ENCODE measurements around the gene TNNC2.
"Not testable (repeated sequence)": the region's sequence is repeated elsewhere in the genome, so short reads cannot be mapped to it uniquely, and the experiment has no call there.

TNNC2 gene

DNA sequence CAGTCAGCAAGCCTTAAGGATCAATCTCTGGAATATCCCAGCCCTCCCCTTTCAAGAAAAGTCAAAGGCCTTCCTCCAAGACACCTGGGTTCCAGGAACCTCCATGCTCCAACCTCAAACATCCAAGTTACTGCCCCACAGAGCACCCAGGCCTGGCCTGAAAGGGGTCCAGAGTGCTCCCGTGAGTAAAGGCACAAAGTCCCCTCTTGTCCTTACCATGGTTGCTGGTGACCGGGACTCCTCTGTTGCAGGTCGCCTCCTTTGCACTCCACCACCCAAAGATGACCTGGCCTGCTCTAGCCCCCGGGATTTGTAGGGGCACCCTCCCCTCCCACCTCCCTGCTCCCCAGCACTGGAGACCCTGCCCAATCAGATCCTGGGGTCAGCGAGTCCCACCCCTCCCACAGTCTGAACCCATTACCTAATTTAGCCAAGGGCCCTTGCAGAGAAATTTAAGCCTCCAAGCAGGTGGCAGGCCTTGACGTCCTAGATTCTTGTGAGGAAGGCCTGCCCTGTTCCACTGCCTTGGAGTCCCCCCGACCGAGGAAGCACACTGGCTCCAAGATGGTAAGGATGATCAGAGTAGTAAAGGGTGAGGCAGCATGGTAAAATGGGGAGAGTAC is at the start of gene TNNC2:
Gene TNNC2, minus strand, starts transcription at position 283 of the 623 bp plus-strand sequence. Its CDS starts 64 bp downstream, at position 219.
- DNase-seq: no peak

DNA sequence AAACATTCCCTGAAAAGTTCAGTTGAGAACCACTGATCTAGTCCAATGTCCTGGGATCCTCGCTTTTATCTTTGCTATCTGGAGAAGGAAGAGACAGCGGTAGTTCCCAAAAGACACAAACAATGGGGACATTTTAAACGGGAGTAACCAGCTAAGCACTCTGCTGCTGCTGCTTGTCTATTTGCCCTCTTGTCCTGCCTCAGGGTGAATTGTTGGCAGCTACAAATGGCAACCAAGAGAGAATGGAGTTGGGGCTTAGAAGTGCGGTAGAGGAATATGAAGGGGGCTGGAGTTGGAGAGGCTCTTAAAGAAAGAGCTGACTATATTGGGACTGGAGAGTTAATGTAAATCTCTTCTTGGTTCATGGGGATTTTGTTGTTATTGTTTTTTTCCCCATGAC is 47.5 kb upstream of the TNNC2 start:
- DNase-seq: no peak

DNA sequence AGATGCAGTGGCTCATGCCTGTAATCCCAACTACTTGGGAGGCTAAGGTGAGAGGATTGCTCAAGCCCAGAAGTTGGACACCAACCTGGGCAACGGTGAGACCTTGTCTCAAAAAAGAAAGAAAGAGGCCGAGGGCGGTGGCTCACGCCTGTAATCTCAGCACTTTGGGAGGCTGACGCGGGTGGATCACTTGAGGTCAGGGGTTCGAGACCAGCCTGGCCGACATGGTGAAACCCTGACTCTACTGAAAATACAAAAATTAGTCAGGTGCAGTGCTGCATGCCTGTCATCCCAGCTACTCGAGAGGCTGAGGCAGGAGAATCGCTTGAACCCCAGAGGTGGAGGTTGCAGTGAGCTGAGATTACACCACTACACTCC is 47.0 kb upstream of the TNNC2 start:
- not testable (repeated sequence) for DNase-seq

GRCh38 chr20:45873409-45874103 is 46.4 kb upstream of the TNNC2 start:
- no peak for DNase-seq

DNA sequence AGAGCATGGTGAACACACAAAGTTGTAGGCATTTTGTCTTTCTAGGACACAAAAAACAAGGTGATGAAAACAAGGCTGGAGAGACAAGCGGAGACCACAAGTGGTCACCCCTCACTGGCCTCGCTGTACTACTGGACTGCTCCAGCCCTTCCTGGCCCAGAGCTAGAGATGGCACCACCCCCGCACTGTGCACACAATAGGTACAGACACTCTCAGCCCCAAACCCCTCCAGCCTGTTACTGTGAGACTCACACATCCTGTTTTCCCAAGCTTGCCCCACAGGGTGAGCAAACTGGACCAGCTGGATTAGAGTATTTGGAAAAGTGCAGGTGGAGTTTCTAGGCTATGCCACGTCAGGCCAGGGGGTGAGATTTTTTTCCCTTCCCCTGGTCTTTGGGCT is 45.5 kb upstream of the TNNC2 start:
- DNase-seq: no peak

DNA sequence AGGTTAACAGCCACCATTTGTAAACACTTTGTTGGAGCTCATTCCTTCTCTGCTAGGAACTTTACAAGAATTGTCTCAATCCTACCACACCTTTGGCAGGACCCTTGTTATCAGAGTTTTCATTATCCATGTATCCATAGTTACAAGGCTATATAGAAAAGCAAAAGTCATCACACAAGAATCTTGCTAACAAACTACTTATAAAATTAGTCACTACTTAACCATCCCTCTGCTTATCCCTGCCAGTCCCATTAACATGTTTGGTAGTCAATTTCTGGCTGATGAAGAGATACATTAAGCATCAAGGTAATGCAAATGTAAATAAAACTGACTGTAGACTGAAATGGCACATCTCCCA is 40.7 kb upstream of the TNNC2 start:
- no peak for DNase-seq

DNA sequence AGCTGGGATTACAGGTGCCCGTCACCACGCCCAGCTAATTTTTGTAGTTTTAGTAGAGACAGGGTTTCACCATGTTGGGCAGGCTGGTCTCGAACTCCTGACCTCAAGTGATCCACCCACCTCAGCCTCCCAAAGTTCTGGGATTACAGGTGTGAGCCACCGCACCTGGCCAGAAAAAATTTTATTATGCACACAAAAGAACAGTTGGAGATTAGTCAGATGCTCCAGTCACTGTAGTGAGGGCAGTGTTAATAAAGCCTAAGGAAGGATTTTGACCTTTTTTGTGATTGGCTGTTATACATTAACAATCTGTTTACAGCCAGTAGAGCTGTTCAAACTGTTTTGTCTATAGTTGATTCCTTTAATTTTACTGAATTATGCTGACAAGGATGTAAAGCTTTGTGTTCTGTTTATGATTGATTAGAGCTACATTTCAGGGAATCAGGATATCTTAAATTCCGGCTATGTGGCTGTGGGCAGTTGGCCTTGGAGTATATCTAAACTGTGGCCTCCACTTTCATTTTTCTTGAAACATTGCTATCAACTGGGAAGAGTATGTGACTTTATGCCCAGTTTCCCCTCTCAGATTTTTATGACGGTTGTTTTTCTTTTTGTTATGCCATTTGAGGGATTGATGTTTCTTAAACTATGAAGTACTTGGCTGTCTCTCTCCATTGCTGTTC is 40.2 kb upstream of the TNNC2 start:
- DNase-seq: no peak

- DNase-seq: no peak
These were observed 39.3 kb upstream of the TNNC2 start for GRCh38 chr20:45866454-45866853.

GRCh38 chr20:45863543-45864470 is 36.7 kb upstream of the TNNC2 start:
- no peak for DNase-seq

- no peak for DNase-seq
These were observed 34.3 kb upstream of the TNNC2 start for GRCh38 chr20:45861221-45862075.

DNA sequence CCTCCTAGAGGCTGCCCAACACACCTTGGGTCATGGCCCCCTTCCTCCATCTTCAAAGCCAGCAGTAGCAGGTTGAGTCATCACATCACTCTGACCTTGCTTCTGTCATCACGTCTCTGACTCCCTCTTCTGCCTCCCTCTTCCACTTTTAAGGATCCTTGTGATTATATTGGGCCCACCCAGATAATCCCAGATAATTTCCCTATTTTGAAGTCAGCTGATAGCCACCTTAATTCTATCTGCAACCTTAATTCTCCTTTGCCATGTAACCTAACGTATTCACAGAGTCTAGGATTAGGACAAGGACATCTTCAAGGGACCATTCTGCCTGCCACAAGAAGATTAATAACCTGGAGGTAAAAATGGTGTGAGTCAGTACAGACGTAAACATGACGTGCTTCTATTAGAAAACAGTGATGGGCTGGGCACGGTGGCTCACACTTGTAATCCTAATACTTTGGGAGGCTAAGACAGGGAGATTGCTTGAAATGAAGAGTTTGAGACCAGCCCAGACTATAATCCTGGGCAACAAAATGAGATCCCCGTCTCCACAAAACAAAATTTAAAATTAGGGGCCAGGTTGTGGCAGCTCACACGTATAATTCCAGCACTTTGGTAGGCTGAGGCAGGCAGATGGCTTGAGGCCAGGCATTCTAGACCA is 33.6 kb upstream of the TNNC2 start:
- DNase-seq: no peak

DNA sequence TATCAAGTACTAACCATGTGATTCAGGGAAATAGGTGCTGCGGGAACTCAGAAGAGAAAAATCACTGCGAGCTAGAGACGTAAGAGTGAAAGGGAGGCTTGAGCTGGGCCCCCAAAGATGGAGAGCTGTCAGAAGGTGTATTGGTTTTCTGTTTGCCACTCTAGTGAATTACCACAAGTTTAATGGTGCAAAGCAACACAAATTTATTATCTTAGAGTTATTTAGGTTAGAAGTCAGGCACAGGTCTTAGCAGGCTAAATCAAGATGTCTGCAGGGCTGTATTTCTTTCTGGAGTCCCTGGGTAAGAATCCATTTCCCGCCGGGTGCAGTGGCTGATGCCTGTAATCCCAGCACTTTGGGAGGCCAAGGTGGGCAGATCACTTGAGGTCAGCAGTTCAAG is 32.8 kb upstream of the TNNC2 start:
- no peak for DNase-seq

GRCh38 chr20:45857882-45858216 is 30.7 kb upstream of the TNNC2 start:
- DNase-seq: peak; percentile 65

DNA sequence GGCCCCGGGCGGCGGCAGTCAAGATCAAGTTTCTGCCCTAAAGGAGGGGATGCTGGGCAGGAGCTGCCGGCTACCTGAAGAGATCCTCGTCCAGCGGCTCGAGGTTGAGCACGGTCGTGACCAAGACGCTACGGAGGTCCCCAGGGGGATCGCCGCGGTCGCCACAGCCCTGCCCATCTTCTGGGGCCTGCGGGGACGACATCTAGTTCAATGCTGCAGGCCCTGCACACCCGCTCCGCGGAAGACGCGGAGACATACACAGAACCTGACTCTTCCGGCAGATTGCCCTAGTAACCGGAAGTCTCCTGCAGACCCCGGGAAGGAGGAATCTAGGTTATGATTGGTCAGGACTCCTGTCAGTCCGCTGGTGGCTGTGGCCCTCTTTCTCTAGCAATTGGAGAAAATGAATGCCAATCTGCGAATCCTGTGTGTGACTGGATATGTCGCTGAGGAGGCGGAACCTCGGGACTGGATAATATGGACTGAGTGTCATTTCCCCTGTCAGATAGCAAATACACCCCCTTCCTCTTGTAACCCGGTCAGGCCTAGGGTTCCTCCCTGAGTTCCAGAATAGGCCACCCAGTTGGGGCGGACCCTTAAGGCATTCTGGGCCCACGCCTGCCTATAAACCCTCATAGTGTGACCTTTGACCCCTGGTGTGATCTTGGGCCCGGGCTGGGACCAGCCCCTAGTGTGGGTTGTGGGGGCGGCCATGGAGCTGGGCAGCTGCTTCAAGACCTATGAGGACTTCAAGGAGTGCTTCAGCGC is 30.2 kb upstream of the TNNC2 start, which contains the start of the genes ACOT8 and ZSWIM3:
Gene ACOT8, minus strand, starts transcription at position 279 of the 768 bp plus-strand sequence. Its CDS starts 77 bp downstream, at position 202.
Gene ZSWIM3, plus strand, starts transcription at position 501 of the 768 bp plus-strand sequence. Its CDS starts 212 bp downstream, at position 713.
- peak; percentile 92 for DNase-seq

DNA sequence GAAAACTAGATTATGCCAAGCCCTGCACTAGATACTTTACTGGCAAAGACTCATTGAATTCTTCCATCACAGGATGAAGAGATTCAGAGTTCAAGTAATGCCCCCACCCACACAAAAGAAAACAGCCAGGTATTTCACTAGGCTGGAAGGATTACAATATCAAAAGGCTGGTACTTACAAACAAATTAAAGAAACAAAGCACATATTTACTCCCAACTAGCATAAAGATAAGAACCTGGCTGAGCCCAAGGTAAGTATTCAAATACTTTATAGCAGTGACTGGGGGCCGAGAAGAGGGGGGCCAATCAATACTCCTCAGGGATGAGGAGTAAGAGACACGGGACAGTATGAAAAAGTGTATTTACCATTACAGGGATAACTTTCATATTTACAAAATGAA is 26.4 kb upstream of the TNNC2 start:
- DNase-seq: no peak

DNA sequence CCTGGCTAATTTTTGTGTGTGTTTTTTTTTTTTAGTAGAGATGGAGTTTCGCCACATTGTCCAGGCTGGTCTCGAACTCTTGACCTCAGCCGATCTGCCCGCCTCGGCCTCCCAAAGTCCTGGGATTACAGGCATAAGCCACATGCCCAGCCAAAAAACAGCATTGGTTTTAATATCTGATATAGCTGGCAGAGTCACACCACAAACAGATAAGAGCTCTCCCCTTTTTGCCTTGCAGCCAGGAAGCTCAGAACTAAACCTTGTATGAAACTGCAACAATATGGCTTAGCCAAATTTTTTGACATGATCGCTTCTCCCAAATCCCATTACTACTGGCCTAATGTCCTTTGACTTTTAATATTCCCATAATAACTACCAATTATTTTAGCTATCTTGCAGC is 25.2 kb upstream of the TNNC2 start:
- DNase-seq: no peak

GRCh38 chr20:45851501-45851900 is 24.4 kb upstream of the TNNC2 start:
- DNase-seq: no peak

DNA sequence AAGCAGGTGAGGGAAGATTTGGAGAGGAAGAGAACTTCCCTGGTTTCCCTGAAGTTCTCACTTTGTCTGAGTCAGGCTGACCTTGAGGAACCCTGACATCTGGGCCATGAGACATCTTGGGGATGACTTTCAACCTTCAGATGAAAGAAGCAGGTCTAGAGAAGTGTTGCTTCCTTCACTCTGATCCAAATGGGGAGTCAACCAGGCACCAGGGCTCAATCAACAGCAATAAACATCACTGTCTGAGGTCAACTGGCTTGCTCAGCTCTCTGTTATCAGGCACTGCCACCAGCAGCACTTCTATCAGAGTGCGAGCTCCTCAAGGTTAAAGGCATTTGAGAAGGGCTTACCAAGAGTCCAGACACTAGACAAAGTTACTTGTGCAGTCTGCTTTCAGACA is 23.8 kb upstream of the TNNC2 start:
- no peak for DNase-seq

GRCh38 chr20:45850238-45850637 is 23.1 kb upstream of the TNNC2 start:
- no peak for DNase-seq

- no peak for DNase-seq
These were observed 22.0 kb upstream of the TNNC2 start for GRCh38 chr20:45848969-45849582.
